SIG-M5 treated with dmso at 0.1 percent for 504 hours (cell line): ENCODE measurements around the gene TEP1.
A peak's percentile ranks its signal among the peaks of the same experiment; 100 is the strongest.

Source experiments
- DNase-seq: peaks from one replicate; lab custom pipeline; 2025; ENCODE audit not compliant: unreplicated experiment; lab: John Stamatoyannopoulos, UW

Gene TEP1

GRCh38 chr14:20434701-20435581 is 21.6 kb upstream of the TEP1 start:
- no peak for DNase-seq

GRCh38 chr14:20429801-20430669 is 16.7 kb upstream of the TEP1 start:
- DNase-seq, result no peak

GRCh38 chr14:20428802-20429201 is 15.5 kb upstream of the TEP1 start:
- peak; percentile 20 for DNase-seq

GRCh38 chr14:20428010-20428365 is 14.7 kb upstream of the TEP1 start:
- DNase-seq, result no peak

GRCh38 chr14:20427231-20428009 is 14.1 kb upstream of the TEP1 start:
- DNase-seq, result peak; percentile 95

- no peak for DNase-seq
These were observed 11.6 kb upstream of the TEP1 start for GRCh38 chr14:20424851-20425250.

GRCh38 chr14:20422886-20423285 is 9.6 kb upstream of the TEP1 start:
- DNase-seq, result no peak

- no peak for DNase-seq
These were observed 8.0 kb upstream of the TEP1 start for GRCh38 chr14:20421267-20421666.

- DNase-seq, result no peak
These were observed 6.1 kb upstream of the TEP1 start for GRCh38 chr14:20419419-20419818.

GRCh38 chr14:20418501-20418909 is 5.2 kb upstream of the TEP1 start:
- DNase-seq, result no peak

- no peak for DNase-seq
These were observed 4.2 kb upstream of the TEP1 start for GRCh38 chr14:20417250-20418186.

GRCh38 chr14:20416223-20416622 is 2.9 kb upstream of the TEP1 start:
- no peak for DNase-seq

- DNase-seq, result peak; percentile 88
These were observed 2.5 kb upstream of the TEP1 start for GRCh38 chr14:20415782-20416206.

GRCh38 chr14:20413744-20414082 is 412 bp upstream of the TEP1 start:
- DNase-seq, result peak; percentile 62

GRCh38 chr14:20412411-20412810 is 890 bp downstream of the TEP1 start:
- no peak for DNase-seq

GRCh38 chr14:20409226-20409625 is 4.1 kb downstream of the TEP1 start:
- no peak for DNase-seq

GRCh38 chr14:20403521-20403920 is 9.8 kb downstream of the TEP1 start:
- DNase-seq, result no peak

- peak; percentile 43 for DNase-seq
These were observed 12.2 kb downstream of the TEP1 start for GRCh38 chr14:20400965-20401593.

- no peak for DNase-seq
These were observed 12.7 kb downstream of the TEP1 start for GRCh38 chr14:20400589-20400964.

GRCh38 chr14:20397511-20397910 is 15.8 kb downstream of the TEP1 start:
- no peak for DNase-seq
